Kidney (tissue), 14 donors: ENCODE results near the gene RNU11. TPM values are rescaled to one million over a fixed set of nuclear protein-coding genes. Genes with fewer than 3 reads are reported as not detected.

Source experiments
- DNase-seq, 5 donors: peaks; one replicate each; pipeline ENCODE4 v3.0.0-alpha.2; 2013 to 2020
- FAIRE-seq: peaks from 2 replicates; lab custom pipeline; 2012; peaks lifted over from hg19 to GRCh38; lab: Jason Lieb, UNC
- H3K27ac ChIP-seq, 2 donors: one replicate each; pipeline ENCODE4 v1.7.0; 2013; ENCODE audit warnings: low read depth in 2 of 2, low read length in 2 of 2, inconsistent platforms in 1 of 2
- H3K27me3 ChIP-seq: one replicate; pipeline ENCODE4 v1.7.1; 2013; ENCODE audit warnings: low read length, inconsistent platforms; ENCODE audit not compliant: control insufficient read depth, insufficient read depth
- H3K36me3 ChIP-seq, 3 donors: one replicate each; pipeline versions ENCODE4 v1.7.0 to v1.7.1; 2013; ENCODE audit warnings: low read length in 3 of 3, control low read depth in 1 of 3, inconsistent platforms in 1 of 3; ENCODE audit not compliant: insufficient read depth in 3 of 3, control insufficient read depth in 2 of 3
- H3K4me1 ChIP-seq, 3 donors: one replicate each; pipeline versions ENCODE4 v1.7.0 to v1.7.1; 2013; ENCODE audit warnings: low read length in 3 of 3, inconsistent platforms in 1 of 3, low read depth in 1 of 3; ENCODE audit not compliant: control insufficient read depth in 2 of 3, insufficient read depth in 2 of 3
- H3K4me3 ChIP-seq, 3 donors: one replicate each; pipeline versions ENCODE4 v1.7.0 to v1.8.1; 2013; ENCODE audit warnings: low read length in 3 of 3, control low read depth in 1 of 3, inconsistent platforms in 1 of 3
- H3K9ac ChIP-seq, 3 donors: one replicate each; pipeline versions ENCODE4 v1.7.0 to v1.7.1; 2013; ENCODE audit warnings: low read length in 3 of 3, control low read depth in 1 of 3, inconsistent platforms in 1 of 3
- H3K9me3 ChIP-seq, 3 donors: one replicate each; pipeline versions ENCODE4 v1.7.0 to v1.7.1; 2013; ENCODE audit warnings: low read length in 3 of 3, control low read depth in 1 of 3, inconsistent platforms in 1 of 3; ENCODE audit not compliant: control insufficient read depth in 2 of 3, insufficient read depth in 1 of 3
- intact Hi-C: fragments of 100-400 bp; cut with DNase I; formaldehyde crosslinking; loops from one replicate; pipeline ENCODE4 v1.11.1; 2022
- polyA plus RNA-seq: library from polyadenylated mRNA; stranded (reverse); fragments of 350-450 nt; fragmentation: Illumina TruSeq; extraction: RNeasy Lipid Tissue Mini Kit (QIAGEN cat#74804); gene quantifications from one replicate; pipeline ENCODE4 v1.2.3, GENCODE V29; 2014; ENCODE audit warnings: low read depth, low replicate concordance; ENCODE audit not compliant: insufficient read depth
- total RNA-seq: library from RNA; stranded (reverse); fragmentation: NEBNext Ultra II Directional; extraction: Animal tissue kit (Norgen Biotek cat#: 25700); gene quantifications from one replicate; pipeline ENCODE4 v1.2.1, GENCODE V29; 2021
- TF ChIP-seq, protein P1 (sequence below): IDR thresholded peaks from 3 replicates; pipeline ENCODE4 v1.5.1; 2012; ENCODE audit warnings: mild to moderate bottlenecking, moderate library complexity, borderline replicate concordance; ENCODE audit not compliant: insufficient read depth; ENCODE audit errors: extremely low read depth
- donor health status: control.
- donor health status: control.
- donor health status: control.
- donor health status: control.
- donor health status: control.
- donor health status: DM: yes; HTN: yes; CAD: no.
- donor health status: Normal renal cell carcinoma (clear cell type).

The RNU11 gene
- total and polyA plus RNA-seq, 2 donors from 2014 or later, result not detected

DNA sequence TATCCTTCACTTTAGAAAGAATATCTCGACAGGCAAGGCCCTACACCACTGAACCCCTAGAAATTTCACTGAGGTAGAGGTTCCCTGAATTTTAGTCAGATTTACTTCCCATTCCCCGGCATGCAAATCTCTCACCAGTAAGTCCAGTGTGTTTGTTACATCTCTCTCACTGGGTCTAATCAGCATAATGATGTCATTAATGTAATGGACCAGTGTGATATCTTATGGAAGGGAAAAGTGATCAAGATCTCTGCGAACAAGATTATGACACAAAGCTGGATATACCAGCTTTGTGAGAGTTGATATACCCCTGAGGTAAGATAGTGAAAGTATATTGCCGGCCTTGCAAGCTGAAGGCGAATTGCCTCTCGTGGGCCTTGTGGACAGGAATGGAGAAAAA lies 7.9 kb downstream of the RNU11 start:
- Histone ChIP-seq H3K4me3 (no peak overlapping the region), H3K36me3 (no peaks in the 10 kb centered on the region), H3K9ac (no peak overlapping the region), H3K9me3 (no peaks in the 10 kb centered on the region), H3K27me3 (no peaks in the 10 kb centered on the region), H3K27ac (no peak overlapping the region), H3K4me1 (no peaks in the 10 kb centered on the region)
- FAIRE-seq (no peak), DNase-seq (no peak)
- TF ChIP-seq, protein P1, sequence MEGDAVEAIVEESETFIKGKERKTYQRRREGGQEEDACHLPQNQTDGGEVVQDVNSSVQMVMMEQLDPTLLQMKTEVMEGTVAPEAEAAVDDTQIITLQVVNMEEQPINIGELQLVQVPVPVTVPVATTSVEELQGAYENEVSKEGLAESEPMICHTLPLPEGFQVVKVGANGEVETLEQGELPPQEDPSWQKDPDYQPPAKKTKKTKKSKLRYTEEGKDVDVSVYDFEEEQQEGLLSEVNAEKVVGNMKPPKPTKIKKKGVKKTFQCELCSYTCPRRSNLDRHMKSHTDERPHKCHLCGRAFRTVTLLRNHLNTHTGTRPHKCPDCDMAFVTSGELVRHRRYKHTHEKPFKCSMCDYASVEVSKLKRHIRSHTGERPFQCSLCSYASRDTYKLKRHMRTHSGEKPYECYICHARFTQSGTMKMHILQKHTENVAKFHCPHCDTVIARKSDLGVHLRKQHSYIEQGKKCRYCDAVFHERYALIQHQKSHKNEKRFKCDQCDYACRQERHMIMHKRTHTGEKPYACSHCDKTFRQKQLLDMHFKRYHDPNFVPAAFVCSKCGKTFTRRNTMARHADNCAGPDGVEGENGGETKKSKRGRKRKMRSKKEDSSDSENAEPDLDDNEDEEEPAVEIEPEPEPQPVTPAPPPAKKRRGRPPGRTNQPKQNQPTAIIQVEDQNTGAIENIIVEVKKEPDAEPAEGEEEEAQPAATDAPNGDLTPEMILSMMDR, result no peak
- intact Hi-C loops, result no loop called here

DNA sequence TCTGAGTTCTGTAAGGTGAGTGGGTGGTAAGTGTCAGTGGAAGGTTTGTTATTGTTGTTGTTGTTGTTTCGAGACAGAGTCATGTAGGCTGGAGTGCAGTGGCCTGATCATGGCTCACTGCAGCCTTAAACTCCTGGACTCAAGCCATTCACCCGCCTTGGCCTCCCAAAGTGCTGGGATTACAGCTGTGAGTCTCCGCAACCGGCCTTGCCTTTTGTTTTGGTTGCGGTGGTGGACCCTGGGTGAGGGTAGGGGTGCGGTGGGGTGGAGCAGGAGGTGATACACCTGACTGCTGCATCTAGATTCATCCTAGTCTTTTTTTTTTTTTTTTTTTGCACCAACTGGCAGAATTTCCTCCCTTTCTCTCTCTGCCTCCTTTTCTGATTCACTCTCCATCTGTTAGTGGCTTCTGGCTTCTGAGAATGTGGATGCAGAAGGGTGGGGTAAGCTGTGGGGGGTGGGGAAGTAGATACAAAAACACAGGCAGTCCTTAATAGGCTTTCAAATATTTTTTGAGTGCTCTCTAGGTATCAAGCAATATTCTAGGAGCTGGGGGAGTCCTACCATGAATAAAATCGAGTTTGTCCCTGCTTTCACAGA lies 15.6 kb downstream of the RNU11 start:
- Histone ChIP-seq H3K4me1 (peaks cover 0 to 4% (median 4%) of the 10 kb centered on the region in 3 donors), H3K9me3 (no peaks in the 10 kb centered on the region), H3K36me3 (no peaks in the 10 kb centered on the region), H3K27ac (no peak overlapping the region), H3K4me3 (no peak overlapping the region), H3K9ac (no peak overlapping the region), H3K27me3 (no peaks in the 10 kb centered on the region)
- intact Hi-C loops, result no loop called here
- TF ChIP-seq, protein P1, result no peak
- DNase-seq, result no peak
- no peak for FAIRE-seq

DNA sequence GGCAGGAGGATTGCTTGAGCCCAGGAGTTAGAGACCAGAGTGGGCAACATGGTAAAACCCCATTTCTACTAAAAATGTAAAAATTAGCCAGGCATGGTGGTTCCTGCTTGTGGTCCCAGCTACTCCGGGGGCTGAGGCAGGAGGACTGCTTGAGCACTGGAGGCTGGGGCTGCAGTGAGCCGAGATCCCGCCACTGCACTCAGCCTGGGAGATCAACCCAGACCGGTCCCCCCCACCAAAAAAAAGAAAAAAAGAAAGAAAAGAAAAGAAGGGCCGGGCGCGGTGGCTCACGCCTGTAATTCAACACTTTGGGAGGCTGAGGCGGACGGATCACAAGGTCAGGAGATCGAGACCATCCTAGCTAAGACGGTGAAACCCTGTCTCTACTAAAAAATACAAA lies 18.4 kb downstream of the RNU11 start:
- DNase-seq (no peak), FAIRE-seq (no peak)
- Histone ChIP-seq H3K9me3 (no peaks in the 10 kb centered on the region), H3K27me3 (no peaks in the 10 kb centered on the region), H3K9ac (no peak overlapping the region), H3K4me3 (no peak overlapping the region), H3K4me1 (peaks cover 0 to 4% (median 4%) of the 10 kb centered on the region in 3 donors), H3K27ac (no peak overlapping the region), H3K36me3 (no peaks in the 10 kb centered on the region)
- TF ChIP-seq, protein P1, result no peak
- intact Hi-C loops, result no loop called here
